Endothelial cell of umbilical vein (primary cell): ENCODE data around the gene SLC6A2. TPM values are rescaled to one million over a fixed set of nuclear protein-coding genes. Genes with fewer than 3 reads are reported as not detected.

Experiments
- BruUV-seq: library from RNA; stranded (reverse); fragments of 400-500 nt; replicated peaks from 2 replicates; lab custom pipeline; 2021; lab: Mats Ljungman, UMichigan
- CTCF ChIA-PET: fragments of 300-600, 350-600 bp; sonication (Branson Sonifier 250); formaldehyde crosslinking; loops from one replicate; lab custom pipeline; 2021; ENCODE audit warnings: antibody characterized with exemption, inconsistent platforms; lab: Charles Lee
- POLR2A ChIA-PET: fragments of 300-600, 350-600 bp; sonication (Branson Sonifier 250); formaldehyde crosslinking; loops from one replicate; lab custom pipeline; 2021; ENCODE audit warnings: antibody characterized with exemption, inconsistent platforms; lab: Charles Lee
- DNase-seq: peaks from one replicate; pipeline ENCODE4 v3.0.0-alpha.2; 2011; ENCODE audit warnings: low read depth, low spot score
- FAIRE-seq: peaks from 2 replicates; lab custom pipeline; 2011; peaks lifted over from hg19 to GRCh38; lab: Jason Lieb, UNC
- H2AFZ ChIP-seq: 2 replicates; pipeline ENCODE4 v1.6.0; 2012; ENCODE audit warnings: low read depth, low read length, control low read depth, inconsistent platforms
- H3K27ac ChIP-seq: 2 replicates; pipeline ENCODE4 v1.5.1; 2011; ENCODE audit warnings: low read depth, mild to moderate bottlenecking, control low read depth, low read length, moderate library complexity; ENCODE audit not compliant: insufficient read depth
- H3K27me3 ChIP-seq, 2 experiments: 2 replicates each; pipeline versions ENCODE4 v1.6.0 to v1.6.1; 2011; ENCODE audit warnings: low read length in 2 of 2, mixed read lengths in 1 of 2; ENCODE audit not compliant: control insufficient read depth in 2 of 2, insufficient read depth in 2 of 2
- H3K36me3 ChIP-seq, 2 experiments: 2 replicates in 1 of 2; 3 replicates in 1 of 2; pipeline ENCODE4 v1.5.1; 2011; ENCODE audit warnings: low read length in 2 of 2, mild to moderate bottlenecking in 1 of 2, moderate library complexity in 1 of 2; ENCODE audit not compliant: control insufficient read depth in 2 of 2, insufficient read depth in 2 of 2; ENCODE audit errors: extremely low read depth in 1 of 2
- H3K4me1 ChIP-seq: 3 replicates; pipeline ENCODE4 v1.5.1; 2011; ENCODE audit warnings: mild to moderate bottlenecking, low read length; ENCODE audit not compliant: control insufficient read depth, insufficient read depth; ENCODE audit errors: extremely low read depth
- H3K4me2 ChIP-seq: 2 replicates; pipeline ENCODE4 v1.6.1; 2011; ENCODE audit warnings: low read length, control low read depth, mixed read lengths; ENCODE audit not compliant: insufficient read depth
- H3K4me3 ChIP-seq, 3 experiments: fragments of 200-600 bp in 1 of 3; sonication (generic), shearing (Covaris generic) in 1 of 3; replicated peaks in 1 of 3; 2 replicates each; pipeline ENCODE4 v1.5.1; 2011 to 2016; ENCODE audit warnings: control low read depth in 3 of 3, low read length in 3 of 3, mild to moderate bottlenecking in 2 of 3, inconsistent platforms in 1 of 3, low read depth in 1 of 3, moderate library complexity in 1 of 3; ENCODE audit not compliant: insufficient read depth in 1 of 3
- H3K79me2 ChIP-seq: 2 replicates; pipeline ENCODE4 v1.6.0; 2012; ENCODE audit warnings: low read length, inconsistent platforms; ENCODE audit not compliant: control insufficient read depth, insufficient read depth
- H3K9ac ChIP-seq: replicated peaks from 2 replicates; pipeline ENCODE3; 2011; ENCODE audit warnings: low read length, control low read depth; ENCODE audit not compliant: insufficient read depth; ENCODE audit errors: extremely low read depth
- H3K9me1 ChIP-seq: replicated peaks from 3 replicates; pipeline ENCODE4 v1.6.0; 2011; ENCODE audit warnings: mild to moderate bottlenecking, low read length; ENCODE audit not compliant: control insufficient read depth, insufficient read depth; ENCODE audit errors: extremely low read depth
- H3K9me3 ChIP-seq: replicated peaks from 2 replicates; pipeline ENCODE4 v1.5.1; 2012; ENCODE audit warnings: low read length, inconsistent platforms; ENCODE audit not compliant: control insufficient read depth, insufficient read depth
- H4K20me1 ChIP-seq: replicated peaks from 2 replicates; pipeline ENCODE3; 2011; ENCODE audit warnings: mild to moderate bottlenecking, low read length; ENCODE audit not compliant: control insufficient read depth, insufficient read depth; ENCODE audit errors: extremely low read depth
- CTCF ChIP-seq, 2 donors: IDR thresholded peaks; 1 replicate in 1 of 2; 2 replicates in 1 of 2; pipeline ENCODE4 v1.5.1; 2011; ENCODE audit warnings: low read length in 2 of 2, mild to moderate bottlenecking in 2 of 2, moderate library complexity in 2 of 2, control low read depth in 1 of 2, inconsistent platforms in 1 of 2, low read depth in 1 of 2; ENCODE audit not compliant: insufficient read depth in 1 of 2; ENCODE audit errors: extremely low read depth in 1 of 2
- EZH2 ChIP-seq: IDR thresholded peaks from 2 replicates; pipeline ENCODE4 v1.6.1; 2012; ENCODE audit warnings: borderline replicate concordance, low read depth, mild to moderate bottlenecking, moderate library complexity, low read length, inconsistent platforms; ENCODE audit not compliant: severe bottlenecking
- FOS ChIP-seq: IDR thresholded peaks from 2 replicates; pipeline ENCODE4 v1.6.1; 2011; ENCODE audit warnings: mild to moderate bottlenecking, low read length, moderate library complexity, borderline replicate concordance; ENCODE audit not compliant: insufficient read depth
- GATA2 ChIP-seq: IDR thresholded peaks from 2 replicates; pipeline ENCODE4 v1.7.0; 2011; ENCODE audit warnings: low read depth, mild to moderate bottlenecking, moderate library complexity, mixed read lengths, low read length; ENCODE audit not compliant: insufficient read length, insufficient read depth
- JUN ChIP-seq: IDR thresholded peaks from 2 replicates; pipeline ENCODE4 v1.6.1; 2011; ENCODE audit warnings: borderline replicate concordance, low read depth; ENCODE audit not compliant: insufficient read length, insufficient read depth
- MAX ChIP-seq: IDR thresholded peaks from 2 replicates; pipeline ENCODE4 v1.6.1; 2011; ENCODE audit not compliant: insufficient read depth, insufficient read length
- MYC ChIP-seq: IDR thresholded peaks from one replicate; pipeline ENCODE4 v1.6.1; 2011; ENCODE audit warnings: mild to moderate bottlenecking, low read depth, low read length
- POLR2A ChIP-seq: IDR thresholded peaks from 2 replicates; pipeline ENCODE4 v1.6.1; 2012; ENCODE audit warnings: low read depth, mild to moderate bottlenecking, control low read depth, low read length
- POLR2AphosphoS5 ChIP-seq: IDR thresholded peaks from 2 replicates; pipeline ENCODE4 v1.6.1; 2012; ENCODE audit warnings: low read depth, mild to moderate bottlenecking, control low read depth, low read length, moderate library complexity; ENCODE audit not compliant: insufficient read depth
- dilution Hi-C: fragments of 300-500 bp; cut with MboI; formaldehyde crosslinking; loops from one replicate; pipeline ENCODE4 v1.15.0; 2019; ENCODE audit warnings: low sequenced_read_pairs; ENCODE audit not compliant: extremely low pct_ligation_motif_present
- intact Hi-C: fragments of 100-400 bp; cut with micrococcal nuclease; formaldehyde crosslinking; loops from one replicate; pipeline ENCODE4 v1.10.0; 2022
- polyA plus RNA-seq, 4 experiments: library from polyadenylated mRNA; depleted of rRNA in 3 of 4; stranded (reverse) in 3 of 4; unstranded in 1 of 4; fragments of >200 nt; gene quantifications; 2 replicates each; pipeline versions ENCODE4 v1.2.1 to v1.2.3, GENCODE V29; 2011 to 2012; ENCODE audit warnings: missing spikeins in 1 of 4
- total RNA-seq: library from RNA; stranded (reverse); gene quantifications from 2 replicates; pipeline ENCODE4 v1.2.3, GENCODE V29; 2021

Gene SLC6A2
- total and polyA plus RNA-seq, 2 donors (not counting 3 experiments of a cell fraction or from before 2014, with no cell fraction given), result not detected

DNA sequence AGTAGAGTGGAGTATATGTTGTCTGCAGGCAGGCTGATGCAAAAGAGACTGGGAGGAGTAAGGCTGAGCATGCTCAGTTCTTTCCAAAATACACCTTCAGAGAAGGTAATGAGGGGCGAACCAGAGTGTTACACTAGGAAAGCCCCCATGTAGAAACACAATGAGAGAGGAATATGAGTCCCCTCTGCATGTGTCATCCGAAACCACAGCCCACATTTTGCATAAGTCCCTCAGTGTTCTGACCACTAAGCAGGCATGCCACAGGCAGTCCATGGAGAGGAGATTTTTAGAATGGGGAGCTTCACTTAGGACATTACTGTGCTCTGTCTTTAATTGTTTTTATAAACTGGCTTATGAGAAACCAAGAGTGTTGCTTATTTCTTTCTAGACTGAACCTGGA is 32.0 kb downstream of the SLC6A2 start:
- Histone ChIP-seq H3K9me3 (no peaks in the 10 kb centered on the region), H4K20me1 (no peaks in the 10 kb centered on the region), H3K9ac (no peak overlapping the region), H3K27ac (no peak overlapping the region), H3K9me1 (no peaks in the 10 kb centered on the region), H3K4me3 (no peak overlapping the region), H3K4me1 (no peaks in the 10 kb centered on the region), H3K27me3 (peaks cover 0 to 12% of the 10 kb centered on the region in 2 experiments), H3K4me2 (no peak overlapping the region), H3K79me2 (no peaks in the 10 kb centered on the region), H3K36me3 (no peaks in the 10 kb centered on the region), H2AFZ (no peak overlapping the region)
- DNase-seq (no peak), FAIRE-seq (no peak)
- intact Hi-C loops, result no loop called here
- TF ChIP-seq POLR2A, result no peak
- no peak for TF ChIP-seq CTCF (IDR thresholded peaks at IDR 0.05; ENCODE audit: extremely low read depth in 1 of 2, insufficient read depth in 1 of 2, low read depth in 1 of 2, low read length in 2 of 2)
- TF ChIP-seq GATA2, result no peak
- TF ChIP-seq POLR2AphosphoS5, result no peak
- TF ChIP-seq JUN, result no peak
- no peak for TF ChIP-seq FOS
- no peak for TF ChIP-seq MAX
- TF ChIP-seq MYC, result no peak
- no peak for TF ChIP-seq EZH2
- no TSS peak for BruUV-seq
- POLR2A ChIA-PET, result no interaction called here
- dilution Hi-C loops, result no loop called here
- CTCF ChIA-PET, result interaction anchor here (1.5 to 1.9 kb wide), 2 partner anchors 17 to 223 kb away, joined by 5 read pairs; no protein-coding TSS in a partner anchor
